D721Med (cell line): ENCODE measurements around the gene LRATD1.

Experiments
- DNase-seq: peaks from one replicate; pipeline ENCODE4 v3.0.0; 2011; ENCODE audit warnings: low spot score; ENCODE audit not compliant: insufficient read length
- FAIRE-seq: peaks from 2 replicates; lab custom pipeline; 2011; peaks lifted over from hg19 to GRCh38; lab: Jason Lieb, UNC
- CTCF ChIP-seq: IDR thresholded peaks from 2 replicates; pipeline ENCODE4 v1.5.1; 2012; ENCODE audit warnings: mild to moderate bottlenecking, control low read depth; ENCODE audit not compliant: insufficient read depth; ENCODE audit errors: missing control alignments

The LRATD1 gene

GRCh38 chr2:14633461-14634181 is 1.1 kb downstream of the LRATD1 start:
- no peak for TF ChIP-seq CTCF
- DNase-seq: no peak
- no peak for FAIRE-seq

- DNase-seq: no peak
- no peak for TF ChIP-seq CTCF
- no peak for FAIRE-seq
These were observed 1.6 kb downstream of the LRATD1 start for GRCh38 chr2:14634182-14634488.

- no peak for FAIRE-seq
- peak; percentile 73 for TF ChIP-seq CTCF
- peak; percentile 56 for DNase-seq
These were observed 2.2 kb downstream of the LRATD1 start for GRCh38 chr2:14634489-14635390.

- peak; percentile 35 for TF ChIP-seq CTCF
- DNase-seq (peak; percentile 40), FAIRE-seq (no peak)
These were observed 2.9 kb downstream of the LRATD1 start for GRCh38 chr2:14635391-14635871.

- DNase-seq (no peak), FAIRE-seq (no peak)
- no peak for TF ChIP-seq CTCF
These were observed 6.0 kb downstream of the LRATD1 start for GRCh38 chr2:14638488-14638887.

GRCh38 chr2:14641116-14641515 is 8.6 kb downstream of the LRATD1 start:
- no peak for DNase-seq
- no peak for TF ChIP-seq CTCF
- FAIRE-seq: no peak
